Left colon (tissue), 2 donors: ENCODE data around the gene BCAS3. TPM values are rescaled to one million over a fixed set of nuclear protein-coding genes. Genes with fewer than 3 reads are reported as not detected.

Source experiments
- ATAC-seq: fragments of 200-7000 bp; cut with Tn5 transposase; one replicate; pipeline ENCODE4 v1.9.1; 2020; ENCODE audit warnings: mild to moderate bottlenecking, moderate library complexity
- DNase-seq, 2 donors: peaks; one replicate each; pipeline ENCODE4 v3.0.0-alpha.2; 2020
- intact Hi-C, 2 donors: fragments of 100-400 bp; cut with DNase I in 1 of 2; cut with micrococcal nuclease in 1 of 2; formaldehyde crosslinking; loops; one replicate each; pipeline versions ENCODE4 v1.11.2 to v1.14.0; 2022; cut with DNase I, micrococcal nuclease
- total RNA-seq, 2 donors: library from RNA; stranded (reverse); fragmentation: NEBNext Ultra II Directional; extraction: Animal tissue kit (Norgen Biotek cat#: 25700); gene quantifications; one replicate each; pipeline ENCODE4 v1.2.1, GENCODE V29; 2021
- donor health status: DM: no; HTN: no; CAD: no.
- donor health status: DM: yes; HTN: yes; CAD: no.

BCAS3 gene
- total RNA-seq, 2 donors from 2014 or later, result 19.9 to 20.2 TPM

DNA sequence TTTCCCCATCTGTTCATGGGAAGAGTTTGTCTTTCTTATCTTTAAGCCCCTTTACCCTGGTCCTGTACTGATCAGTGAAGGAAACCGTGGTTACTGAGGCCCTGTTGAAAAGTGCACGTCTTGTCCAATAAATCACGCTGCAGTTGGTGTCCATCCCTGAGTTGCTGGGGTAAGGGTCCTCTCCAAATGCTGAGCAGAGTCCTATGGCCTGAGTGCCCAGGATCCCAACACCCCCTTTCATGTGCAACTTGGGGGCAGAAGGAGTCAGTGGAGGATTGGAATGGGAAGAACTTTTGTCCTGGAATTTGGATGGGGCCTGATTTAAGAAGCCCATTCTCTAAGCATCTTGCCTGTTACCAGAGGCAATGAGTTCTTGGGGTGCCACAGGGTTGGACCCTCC is 715.0 kb downstream of the BCAS3 start:
- ATAC-seq (no peak), DNase-seq (no peak)
- intact Hi-C loops, result loop anchor here in 1 of 2 donors (5.0 kb wide), 1 partner anchor 390 kb away; no protein-coding TSS in a partner anchor

- intact Hi-C loops, result loop anchor here in 1 of 2 donors (5.0 kb wide), 1 partner anchor 391 kb away; no protein-coding TSS in a partner anchor
- no peak for DNase-seq
- no peak for ATAC-seq
Observed at GRCh38 chr17:61393550-61393903, 715.9 kb downstream of the BCAS3 start.

DNA sequence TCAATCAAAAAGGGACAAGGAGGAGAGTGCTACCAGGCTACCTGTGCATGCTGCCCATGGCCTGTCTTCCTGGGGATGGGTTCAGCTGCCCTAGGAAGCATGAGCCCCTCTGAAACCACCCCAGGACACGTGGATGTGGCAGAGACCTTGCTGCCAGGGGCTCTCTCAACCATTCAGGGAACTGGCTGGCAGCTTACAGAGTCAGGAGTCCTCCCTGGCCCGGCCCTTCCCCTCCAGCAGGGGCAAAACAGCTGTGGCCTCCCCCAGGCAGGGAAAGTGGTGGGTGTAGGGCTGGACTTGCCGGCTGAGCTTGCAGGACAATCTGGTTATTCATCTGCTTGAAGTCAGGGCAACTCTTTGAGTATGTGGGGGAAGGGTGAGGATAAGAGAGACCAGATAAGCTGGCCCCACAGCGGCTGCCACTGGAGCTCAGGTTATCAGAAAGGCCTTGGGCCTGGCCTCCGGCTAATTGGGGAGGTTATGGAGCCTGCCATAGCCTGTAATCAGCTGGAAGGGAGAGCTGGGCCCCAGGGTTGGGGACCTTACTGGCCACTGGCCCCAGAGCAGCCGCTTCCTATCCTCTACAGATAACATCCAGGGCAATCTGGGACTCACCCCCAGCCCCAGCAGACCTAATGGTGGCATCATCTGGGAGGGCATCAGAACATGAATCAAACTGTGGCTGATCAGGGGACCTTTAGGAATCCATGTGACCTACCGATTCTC is 716.4 kb downstream of the BCAS3 start:
- DNase-seq (no peak), ATAC-seq (no peak)
- intact Hi-C loops, result loop anchor here in 1 of 2 donors (5.0 kb wide), 1 partner anchor 392 kb away; no protein-coding TSS in a partner anchor

- intact Hi-C loops, result loop anchor here in 1 of 2 donors (5.0 kb wide), 1 partner anchor 393 kb away; no protein-coding TSS in a partner anchor
- ATAC-seq, result no peak
- DNase-seq, result no peak
Observed at GRCh38 chr17:61394630-61395408, 717.2 kb downstream of the BCAS3 start.

DNA sequence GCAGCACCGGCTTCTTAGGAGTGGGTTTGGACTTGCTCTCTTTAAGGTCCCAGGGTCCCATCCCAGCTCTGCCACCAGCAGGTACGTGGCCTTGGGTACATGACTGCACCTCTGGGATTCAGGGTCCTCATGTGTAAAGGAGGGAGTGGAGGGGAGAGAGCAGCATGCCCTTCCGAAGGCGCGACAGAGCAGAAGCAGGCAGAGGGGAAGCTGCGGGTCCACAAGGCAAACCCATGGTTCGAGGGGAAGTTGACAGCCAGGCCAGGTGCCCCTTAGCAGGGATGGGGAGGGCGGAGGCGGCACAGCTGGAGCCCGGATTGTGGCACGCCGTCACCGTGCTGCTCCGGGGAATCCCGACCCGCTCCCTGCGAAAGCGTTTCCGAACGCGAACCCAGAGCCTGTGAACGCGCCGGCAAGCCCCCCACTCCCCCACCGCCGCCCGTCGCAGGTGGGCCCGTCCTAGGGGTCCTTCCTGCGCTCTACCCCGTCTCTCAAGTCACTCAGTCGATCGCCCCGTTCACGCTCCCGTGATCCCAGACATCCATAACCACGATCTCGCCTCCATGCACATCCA is 717.8 kb downstream of the BCAS3 start:
- DNase-seq (no peak), ATAC-seq (no peak)
- intact Hi-C loops, result no loop called here

- intact Hi-C loops, result no loop called here
- DNase-seq (no peak), ATAC-seq (no peak)
Observed at GRCh38 chr17:61395983-61396585, 718.4 kb downstream of the BCAS3 start.

DNA sequence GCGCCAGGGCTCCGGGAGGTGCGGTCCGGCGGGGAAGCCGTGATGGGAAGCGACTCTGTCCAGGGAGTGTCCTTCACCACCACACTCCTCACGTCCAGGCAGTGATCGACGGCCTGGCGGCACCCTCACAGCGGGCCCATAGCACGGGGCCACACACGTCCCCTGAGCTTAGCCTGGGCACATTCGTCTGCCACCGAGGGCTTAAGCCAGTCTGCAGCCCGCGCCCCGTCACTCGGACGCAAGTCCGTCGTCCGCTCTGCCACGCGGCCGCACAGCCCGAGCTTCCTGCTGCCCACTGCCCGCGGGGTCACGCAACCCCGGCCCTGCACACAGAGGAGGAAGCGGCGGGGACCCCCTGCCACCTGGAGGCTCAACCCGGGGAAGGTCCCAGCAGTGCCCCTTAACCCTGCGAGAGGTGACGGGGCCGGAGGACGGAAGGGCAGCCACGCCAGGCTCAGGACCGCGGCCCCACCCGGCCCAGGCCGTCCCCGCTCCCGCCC is 719.0 kb downstream of the BCAS3 start:
- DNase-seq (no peak), ATAC-seq (no peak)
- intact Hi-C loops, result no loop called here

- intact Hi-C loops, result no loop called here
- ATAC-seq (no peak), DNase-seq (no peak)
Observed at GRCh38 chr17:61397086-61397842, 719.6 kb downstream of the BCAS3 start.

- ATAC-seq (no peak), DNase-seq (no peak)
- intact Hi-C loops, result no loop called here
Observed at GRCh38 chr17:61398721-61399130, 721.1 kb downstream of the BCAS3 start.

DNA sequence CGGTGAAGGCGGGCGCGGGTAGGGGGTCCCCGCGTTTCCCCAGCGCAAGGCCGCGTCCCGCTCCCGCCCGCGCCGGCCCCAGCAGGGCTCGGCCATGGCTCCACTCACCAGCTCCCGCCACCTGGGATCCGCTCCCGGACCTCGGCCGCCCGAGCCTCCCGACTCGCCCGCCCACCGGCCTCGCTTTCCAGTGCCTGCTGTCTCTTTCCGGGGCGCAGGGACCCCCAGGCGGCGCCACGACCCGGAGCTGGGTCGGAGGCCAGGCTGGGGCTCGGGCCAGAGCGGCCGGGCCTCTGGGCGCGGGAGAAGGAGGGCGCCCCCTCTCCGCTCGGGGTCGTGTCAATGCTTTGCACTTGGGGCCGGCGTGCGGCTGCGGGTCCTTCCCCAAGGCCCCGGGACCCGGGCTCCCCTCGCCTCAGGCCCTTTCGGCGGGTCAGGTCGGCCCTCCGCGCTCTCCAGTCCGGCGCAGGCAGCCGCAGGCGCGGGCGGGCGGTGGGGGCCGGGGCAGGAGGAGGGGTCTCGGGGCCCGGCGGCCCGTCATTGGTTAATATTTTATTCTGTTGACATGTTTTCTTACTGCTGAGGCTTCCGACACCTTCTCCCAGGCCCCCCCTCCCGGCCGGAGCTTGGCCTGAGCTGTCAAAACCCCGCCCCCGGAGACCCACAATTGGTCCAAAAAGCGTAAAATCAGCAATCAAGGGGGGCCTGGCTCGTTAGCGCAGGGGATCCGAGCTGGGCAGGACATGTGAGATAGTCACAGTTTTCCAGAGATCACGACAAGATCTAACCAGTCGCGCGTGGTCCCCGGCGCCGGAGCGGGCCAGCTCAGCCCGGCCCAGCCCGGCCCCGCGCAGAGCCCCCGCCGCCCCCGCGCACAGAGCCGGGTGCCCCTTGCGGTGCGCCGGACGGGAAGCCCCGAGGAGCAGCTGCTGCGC is 721.7 kb downstream of the BCAS3 start, which contains the start of gene TBX2:
Gene TBX2, plus strand, starts transcription at position 713 of the 935 bp plus-strand sequence. CDS start 334 bp downstream, outside the sequence.
- ATAC-seq, result peak; percentile 8
- no peak for DNase-seq
- intact Hi-C loops, result no loop called here

GRCh38 chr17:61400066-61400716 is 722.5 kb downstream of the BCAS3 start:
- ATAC-seq, result no peak
- intact Hi-C loops, result no loop called here
- DNase-seq, result no peak

DNA sequence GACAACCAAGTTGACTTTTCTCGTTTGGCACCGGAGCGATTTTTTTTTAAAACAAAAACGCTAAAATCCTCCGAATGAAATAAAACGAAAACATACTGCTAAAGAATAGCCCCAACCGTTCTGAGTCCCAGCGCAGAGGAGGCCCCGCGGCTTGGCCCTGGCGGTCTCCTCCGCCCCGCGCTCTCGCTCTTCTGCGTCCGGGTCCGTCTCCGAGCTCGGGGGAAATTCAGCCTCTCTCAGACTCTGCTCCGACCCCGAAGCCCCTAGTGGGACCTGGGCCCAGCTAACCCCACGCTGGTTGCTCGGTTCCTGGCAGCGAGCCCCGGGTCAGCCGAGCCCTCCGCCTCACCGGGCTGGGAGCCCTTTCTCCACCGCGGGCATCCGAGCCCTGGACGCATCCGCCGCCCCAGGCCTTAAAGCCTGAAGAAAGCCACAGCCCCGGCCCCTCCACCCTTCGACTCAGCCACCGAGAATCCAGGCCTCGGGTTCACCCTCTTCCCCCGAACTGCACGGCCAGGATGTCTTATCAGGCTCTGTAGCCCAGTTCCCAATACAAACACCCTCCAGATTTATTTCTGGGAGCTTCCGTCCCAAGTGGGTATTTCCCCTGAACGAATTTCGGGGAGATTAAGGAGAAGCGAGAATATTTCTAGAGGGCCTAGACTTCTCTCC is 723.2 kb downstream of the BCAS3 start:
- no peak for DNase-seq
- no peak for ATAC-seq
- intact Hi-C loops, result no loop called here

- intact Hi-C loops, result no loop called here
- no peak for DNase-seq
- ATAC-seq, result no peak
Observed at GRCh38 chr17:61401389-61402072, 723.9 kb downstream of the BCAS3 start.

DNA sequence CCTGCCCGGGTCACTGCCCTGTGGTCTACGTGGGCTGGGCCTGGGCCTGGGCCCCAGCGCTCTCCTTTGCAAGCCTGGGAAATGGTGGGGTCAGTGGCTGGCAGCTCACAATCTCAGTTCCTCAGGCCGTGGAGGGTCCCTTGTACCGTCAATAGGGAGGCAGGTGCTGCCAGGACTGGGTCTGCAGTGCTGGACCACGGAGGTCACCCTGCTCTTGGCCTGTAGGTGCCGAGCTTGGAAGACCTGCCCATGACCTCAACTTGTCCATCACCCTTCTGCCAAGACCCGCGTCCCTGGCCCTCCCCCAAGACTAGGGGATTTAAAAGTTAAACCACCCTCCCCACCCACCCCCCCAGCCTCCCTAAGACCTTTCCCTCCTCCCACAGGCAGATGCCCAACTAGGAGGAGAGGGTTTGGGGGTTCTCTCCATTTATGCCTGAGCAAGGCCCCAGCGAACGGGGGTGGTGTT is 724.5 kb downstream of the BCAS3 start:
- ATAC-seq, result no peak
- intact Hi-C loops, result no loop called here
- no peak for DNase-seq

DNA sequence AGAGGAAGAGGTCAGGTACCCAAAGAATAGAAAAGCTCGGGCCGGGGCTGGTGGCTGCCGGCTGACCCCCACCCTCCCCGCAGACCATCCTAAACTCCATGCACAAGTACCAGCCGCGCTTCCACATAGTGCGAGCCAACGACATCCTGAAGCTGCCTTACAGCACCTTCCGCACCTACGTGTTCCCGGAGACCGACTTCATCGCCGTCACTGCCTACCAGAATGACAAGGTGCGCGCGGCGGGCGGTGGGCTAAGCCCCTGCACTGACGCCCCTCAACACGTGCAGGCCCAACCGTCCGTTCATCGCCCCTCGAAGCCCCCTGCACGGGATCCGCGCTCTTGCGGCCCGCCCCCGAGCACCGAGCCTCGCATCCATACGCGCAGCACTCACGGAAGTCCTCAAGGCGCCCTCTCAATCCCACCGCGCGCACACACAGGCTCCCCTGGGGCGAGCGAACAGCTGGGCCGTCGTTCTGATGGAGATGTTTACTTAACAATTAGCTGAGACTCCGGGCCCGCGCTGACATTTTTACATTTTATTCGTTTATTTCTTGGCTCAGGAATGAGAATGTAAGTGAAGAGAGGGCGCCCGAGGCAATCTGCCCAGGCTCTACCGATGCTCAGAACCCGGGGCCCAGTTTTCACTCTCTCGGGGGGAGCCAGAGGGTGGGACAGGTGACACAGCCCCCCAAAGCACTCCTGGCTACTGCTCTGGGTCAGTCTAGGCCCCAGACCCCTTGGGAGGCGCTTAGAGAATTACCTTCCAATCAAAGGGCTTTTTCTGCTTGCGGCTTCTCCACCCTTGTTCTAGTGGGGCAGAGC is 725.5 kb downstream of the BCAS3 start:
- intact Hi-C loops, result no loop called here
- no peak for DNase-seq

More for the DNA sequence above, 725.5 kb downstream of the BCAS3 start:
- no peak for ATAC-seq
